ENCODE measurements around the gene MMAB. TPM values are rescaled to one million over a fixed set of nuclear protein-coding genes. Genes with fewer than 3 reads are reported as not detected.
A peak's percentile ranks its signal among the peaks of the same experiment; 100 is the strongest.

MMAB gene
- total RNA-seq, 1 donor from 2014 or later = 27.7 TPM

DNA sequence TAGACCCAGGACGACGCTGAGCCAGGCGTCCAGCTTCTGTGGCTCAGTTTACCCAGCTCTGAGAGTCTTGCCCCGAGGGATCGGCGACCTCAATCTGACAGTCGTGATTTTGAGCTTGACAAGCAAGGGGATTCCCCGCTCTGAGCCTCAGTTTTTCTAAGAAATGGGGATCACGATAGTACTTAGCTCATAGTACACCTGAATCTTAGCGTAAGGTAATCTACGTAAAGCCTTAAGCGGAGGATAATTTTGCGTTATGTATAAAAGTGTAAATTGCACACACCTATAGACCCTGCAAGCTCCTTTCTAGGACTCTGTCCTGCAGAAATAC is 575 bp upstream of the MMAB start:
- Histone ChIP-seq H3K4me1 (peaks cover 27% of the 10 kb centered on the region), H3K36me3 (peaks cover 0 to 25% of the 10 kb centered on the region in 2 donors), H3K4me3 (peak overlapping the region; percentile 86 to 93), H3K9me3 (no peaks in the 10 kb centered on the region), H3K27ac (peak overlapping the region; percentile 60), H3K27me3 (no peaks in the 10 kb centered on the region)
- intact Hi-C loops (cut with DNase I) = no loop called here
- no peak for DNase-seq (ENCODE audit: extremely low spot score in 2 of 2)
- TF ChIP-seq POLR2AphosphoS5 (IDR thresholded peaks at IDR 0.05; ENCODE audit: insufficient read depth in 1 of 2, low read depth in 1 of 2) = no peak
- no peak for TF ChIP-seq POLR2A (IDR thresholded peaks at IDR 0.05)
- TF ChIP-seq, protein P1, sequence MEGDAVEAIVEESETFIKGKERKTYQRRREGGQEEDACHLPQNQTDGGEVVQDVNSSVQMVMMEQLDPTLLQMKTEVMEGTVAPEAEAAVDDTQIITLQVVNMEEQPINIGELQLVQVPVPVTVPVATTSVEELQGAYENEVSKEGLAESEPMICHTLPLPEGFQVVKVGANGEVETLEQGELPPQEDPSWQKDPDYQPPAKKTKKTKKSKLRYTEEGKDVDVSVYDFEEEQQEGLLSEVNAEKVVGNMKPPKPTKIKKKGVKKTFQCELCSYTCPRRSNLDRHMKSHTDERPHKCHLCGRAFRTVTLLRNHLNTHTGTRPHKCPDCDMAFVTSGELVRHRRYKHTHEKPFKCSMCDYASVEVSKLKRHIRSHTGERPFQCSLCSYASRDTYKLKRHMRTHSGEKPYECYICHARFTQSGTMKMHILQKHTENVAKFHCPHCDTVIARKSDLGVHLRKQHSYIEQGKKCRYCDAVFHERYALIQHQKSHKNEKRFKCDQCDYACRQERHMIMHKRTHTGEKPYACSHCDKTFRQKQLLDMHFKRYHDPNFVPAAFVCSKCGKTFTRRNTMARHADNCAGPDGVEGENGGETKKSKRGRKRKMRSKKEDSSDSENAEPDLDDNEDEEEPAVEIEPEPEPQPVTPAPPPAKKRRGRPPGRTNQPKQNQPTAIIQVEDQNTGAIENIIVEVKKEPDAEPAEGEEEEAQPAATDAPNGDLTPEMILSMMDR (IDR thresholded peaks at IDR 0.05) = no peak

DNA sequence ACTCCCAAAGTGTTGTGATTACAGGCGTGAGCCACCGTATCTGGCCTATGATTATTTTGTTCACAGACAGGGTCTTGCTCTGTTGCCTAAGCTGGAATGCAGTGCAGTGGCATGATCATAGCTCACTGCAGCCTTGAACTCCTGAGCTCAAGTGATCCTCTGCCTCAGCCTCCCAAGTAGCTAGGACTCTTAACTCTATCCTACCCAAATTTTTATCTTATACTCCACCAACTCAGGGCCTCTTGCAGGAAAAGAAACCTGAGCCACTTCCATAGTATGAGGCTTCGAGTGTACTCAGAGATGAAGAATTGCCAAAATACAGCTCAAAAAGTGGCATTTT is 828 bp downstream of the MMAB start:
- peak overlapping the region; percentile 86 to 93 for H3K4me3 ChIP-seq
- H3K36me3 ChIP-seq = peaks cover 0 to 18% of the 10 kb centered on the region in 2 donors
- H3K27ac ChIP-seq = peak overlapping the region; percentile 83
- no peak for DNase-seq (ENCODE audit: extremely low spot score in 2 of 2)
- intact Hi-C loops (cut with DNase I) = no loop called here
- no peaks in the 10 kb centered on the region for H3K27me3 ChIP-seq
- peaks cover 27% of the 10 kb centered on the region for H3K4me1 ChIP-seq
- TF ChIP-seq POLR2A (IDR thresholded peaks at IDR 0.05) (no peak), POLR2AphosphoS5 (IDR thresholded peaks at IDR 0.05; ENCODE audit: insufficient read depth in 1 of 2, low read depth in 1 of 2) (no peak)
- TF ChIP-seq, protein P1 (IDR thresholded peaks at IDR 0.05) = no peak
- H3K9me3 ChIP-seq = no peaks in the 10 kb centered on the region

DNA sequence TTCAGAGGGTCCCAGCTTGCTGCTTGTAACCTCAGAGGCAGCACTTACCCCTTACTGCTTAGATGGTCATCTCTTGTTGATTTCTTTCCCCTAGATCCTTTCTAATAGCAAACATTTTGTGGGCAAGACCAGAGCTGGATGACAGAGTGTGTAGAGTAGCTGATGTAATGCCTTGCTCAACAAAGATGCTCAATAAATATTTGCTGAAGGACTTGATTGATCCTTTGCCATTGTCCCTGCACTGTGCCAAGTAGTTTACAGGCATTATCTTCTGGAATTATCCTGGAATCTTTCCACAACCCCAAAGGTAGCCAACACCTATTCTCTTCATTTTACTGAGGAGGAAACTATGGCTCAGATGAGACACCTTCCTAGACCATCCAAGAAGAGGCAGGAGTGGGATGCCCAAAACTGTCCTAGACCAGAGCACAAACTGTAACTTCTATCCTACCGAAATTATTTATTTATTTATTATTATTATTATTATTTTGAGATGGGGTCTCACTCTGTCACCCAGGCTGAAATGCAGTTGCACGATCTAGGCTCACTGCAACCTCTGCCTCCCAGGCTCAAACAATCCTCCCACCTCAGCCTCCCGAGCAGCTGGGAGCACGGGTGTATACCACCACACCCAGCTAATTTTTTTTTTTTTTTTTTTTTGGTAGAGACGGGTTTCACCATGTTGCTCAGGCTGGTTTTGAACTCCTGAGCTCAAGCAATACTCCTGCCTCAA is 1.4 kb downstream of the MMAB start:
- no peaks in the 10 kb centered on the region for H3K27me3 ChIP-seq
- H3K4me1 ChIP-seq = peaks cover 27% of the 10 kb centered on the region
- no peak overlapping the region for H3K4me3 ChIP-seq
- H3K9me3 ChIP-seq = no peaks in the 10 kb centered on the region
- intact Hi-C loops (cut with DNase I) = no loop called here
- TF ChIP-seq POLR2A (IDR thresholded peaks at IDR 0.05) (no peak), POLR2AphosphoS5 (IDR thresholded peaks at IDR 0.05; ENCODE audit: insufficient read depth in 1 of 2, low read depth in 1 of 2) (no peak)
- TF ChIP-seq, protein P1 (IDR thresholded peaks at IDR 0.05) = no peak
- no peak for DNase-seq (ENCODE audit: extremely low spot score in 2 of 2)
- peaks cover 0 to 13% of the 10 kb centered on the region in 2 donors for H3K36me3 ChIP-seq
- H3K27ac ChIP-seq = no peak overlapping the region

DNA sequence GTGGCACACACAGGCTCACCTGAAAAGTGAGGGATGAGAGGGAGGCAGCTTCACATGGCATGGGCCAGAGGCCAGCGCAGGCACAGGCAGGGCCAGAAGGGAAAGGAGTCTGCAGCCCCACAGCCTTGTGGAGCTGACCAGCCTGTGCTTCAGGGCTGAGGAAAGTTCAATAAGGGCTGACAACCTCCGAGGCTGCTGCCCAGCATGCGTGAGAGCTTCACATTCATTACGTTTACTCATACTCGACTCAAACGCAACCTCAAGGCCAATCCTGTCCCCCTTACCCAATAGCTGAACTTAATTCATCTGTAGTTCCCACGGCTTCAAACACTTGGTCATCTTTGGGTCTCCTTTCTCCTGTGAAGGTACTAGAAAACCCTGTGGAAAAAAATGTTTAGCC is 4.8 kb downstream of the MMAB start:
- H3K36me3 ChIP-seq = peaks cover 0 to 18% of the 10 kb centered on the region in 2 donors
- no peak for TF ChIP-seq POLR2AphosphoS5 (IDR thresholded peaks at IDR 0.05; ENCODE audit: insufficient read depth in 1 of 2, low read depth in 1 of 2)
- no peak for TF ChIP-seq POLR2A (IDR thresholded peaks at IDR 0.05)
- TF ChIP-seq, protein P1 (IDR thresholded peaks at IDR 0.05) = no peak
- H3K27ac ChIP-seq = no peak overlapping the region
- H3K9me3 ChIP-seq = no peaks in the 10 kb centered on the region
- intact Hi-C loops (cut with DNase I) = no loop called here
- no peak overlapping the region for H3K4me3 ChIP-seq
- no peaks in the 10 kb centered on the region for H3K27me3 ChIP-seq
- DNase-seq (ENCODE audit: extremely low spot score in 2 of 2) = no peak
- peaks cover 13% of the 10 kb centered on the region for H3K4me1 ChIP-seq

DNA sequence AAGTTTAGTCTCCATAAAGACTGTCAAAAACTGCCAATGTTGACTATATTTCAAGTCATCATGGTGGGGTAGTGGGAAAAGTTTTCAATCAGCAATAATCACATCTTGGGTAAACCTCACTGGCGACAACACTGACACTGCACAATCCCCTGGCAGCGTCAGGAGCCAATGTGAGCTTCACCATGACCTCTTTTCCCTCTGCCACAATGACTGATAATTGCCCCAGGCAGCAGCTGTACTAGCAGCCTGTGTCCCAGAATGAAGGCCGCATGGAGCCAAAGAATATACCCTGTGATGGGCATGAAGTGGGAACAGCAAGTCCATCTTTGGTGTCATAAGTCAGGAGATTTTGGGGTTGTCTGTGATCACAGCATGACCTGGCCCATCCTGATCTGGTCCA is 5.3 kb downstream of the MMAB start:
- TF ChIP-seq, protein P1 (IDR thresholded peaks at IDR 0.05) = no peak
- TF ChIP-seq POLR2AphosphoS5 (IDR thresholded peaks at IDR 0.05; ENCODE audit: insufficient read depth in 1 of 2, low read depth in 1 of 2) (no peak), POLR2A (IDR thresholded peaks at IDR 0.05) (no peak)
- Histone ChIP-seq H3K9me3 (no peaks in the 10 kb centered on the region), H3K4me3 (no peak overlapping the region), H3K27me3 (no peaks in the 10 kb centered on the region), H3K4me1 (peaks cover 11% of the 10 kb centered on the region), H3K27ac (no peak overlapping the region), H3K36me3 (peaks cover 0 to 18% of the 10 kb centered on the region in 2 donors)
- no peak for DNase-seq (ENCODE audit: extremely low spot score in 2 of 2)
- intact Hi-C loops (cut with DNase I) = no loop called here

Measured in vagina (tissue), 2 donors.